Measurements from ENCODE around the gene ABCC11.

DNA sequence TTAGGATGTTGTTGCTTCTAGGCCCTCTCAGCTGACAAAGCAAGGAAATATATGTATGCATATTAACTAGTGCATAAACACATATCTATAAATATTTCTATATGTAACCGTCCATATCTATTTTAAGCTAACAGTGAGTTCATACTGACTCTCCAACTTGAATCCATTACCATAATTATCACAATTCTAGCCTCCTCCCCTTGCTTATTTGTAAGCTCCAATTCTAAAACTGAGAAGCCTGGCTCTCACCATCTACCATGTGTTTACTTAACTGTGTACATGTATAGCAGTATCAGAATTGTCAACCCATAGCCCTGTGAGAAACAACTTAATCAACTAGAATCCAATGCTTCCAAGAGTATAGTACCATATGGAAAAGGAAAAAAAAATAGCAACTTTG lies 96.6 kb downstream of the ABCC11 start:
- TF ChIP-seq, protein P1, sequence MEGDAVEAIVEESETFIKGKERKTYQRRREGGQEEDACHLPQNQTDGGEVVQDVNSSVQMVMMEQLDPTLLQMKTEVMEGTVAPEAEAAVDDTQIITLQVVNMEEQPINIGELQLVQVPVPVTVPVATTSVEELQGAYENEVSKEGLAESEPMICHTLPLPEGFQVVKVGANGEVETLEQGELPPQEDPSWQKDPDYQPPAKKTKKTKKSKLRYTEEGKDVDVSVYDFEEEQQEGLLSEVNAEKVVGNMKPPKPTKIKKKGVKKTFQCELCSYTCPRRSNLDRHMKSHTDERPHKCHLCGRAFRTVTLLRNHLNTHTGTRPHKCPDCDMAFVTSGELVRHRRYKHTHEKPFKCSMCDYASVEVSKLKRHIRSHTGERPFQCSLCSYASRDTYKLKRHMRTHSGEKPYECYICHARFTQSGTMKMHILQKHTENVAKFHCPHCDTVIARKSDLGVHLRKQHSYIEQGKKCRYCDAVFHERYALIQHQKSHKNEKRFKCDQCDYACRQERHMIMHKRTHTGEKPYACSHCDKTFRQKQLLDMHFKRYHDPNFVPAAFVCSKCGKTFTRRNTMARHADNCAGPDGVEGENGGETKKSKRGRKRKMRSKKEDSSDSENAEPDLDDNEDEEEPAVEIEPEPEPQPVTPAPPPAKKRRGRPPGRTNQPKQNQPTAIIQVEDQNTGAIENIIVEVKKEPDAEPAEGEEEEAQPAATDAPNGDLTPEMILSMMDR (IDR thresholded peaks at IDR 0.05): no peak
- TF ChIP-seq POLR2A (IDR thresholded peaks at IDR 0.05): no peak
